ENCODE measurements around the gene NAV2. TPM values are rescaled to one million over a fixed set of nuclear protein-coding genes. Genes with fewer than 3 reads are reported as not detected.

NAV2 gene
- total and polyA plus RNA-seq, 2 donors, result 2.0 to 5.8 TPM

DNA sequence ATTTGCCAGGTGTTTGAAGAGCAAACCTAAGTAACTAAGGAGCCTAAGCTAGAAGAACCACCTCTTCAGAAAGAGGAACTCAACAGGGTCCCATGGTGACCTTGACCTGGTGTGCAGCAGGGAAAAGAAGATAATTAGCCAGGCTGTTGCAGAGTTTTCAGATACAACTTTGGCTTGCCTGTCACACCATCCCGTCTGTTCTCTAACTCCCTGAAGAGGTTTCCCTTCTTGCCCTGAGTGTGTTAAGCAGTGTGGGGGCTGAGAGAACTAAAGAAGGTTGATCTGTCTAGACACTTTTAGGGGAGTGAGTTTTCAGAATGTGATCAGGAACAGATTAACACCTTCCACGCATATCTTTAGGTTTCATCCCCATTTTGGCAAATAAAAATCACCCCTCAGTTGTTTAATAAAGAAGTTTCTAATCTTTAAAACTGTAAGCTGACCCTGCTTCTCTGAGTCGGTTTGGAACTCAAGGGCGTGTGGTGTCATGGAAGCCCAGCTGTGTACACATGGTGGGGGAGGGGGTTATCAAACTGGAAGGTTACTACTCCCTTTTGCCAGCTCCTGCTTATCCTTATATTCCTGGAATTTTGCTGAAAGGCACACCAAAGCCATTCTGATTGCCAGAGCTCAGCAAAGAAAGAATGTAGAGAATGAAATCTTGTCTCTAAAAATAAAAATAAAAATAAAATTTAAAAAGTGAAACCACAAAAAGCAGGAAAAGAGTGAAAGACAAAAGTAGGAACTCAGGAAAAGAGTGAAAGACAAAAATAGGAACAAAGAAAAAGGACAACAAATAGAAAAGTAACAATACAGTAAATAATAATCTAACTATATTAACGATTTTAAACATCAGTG, 377.4 kb downstream of the NAV2 start:
- no peaks in the 10 kb centered on the region for H3K27me3 ChIP-seq (ENCODE audit: control insufficient read depth in 2 of 2, insufficient read depth in 1 of 2, low read length in 1 of 2)
- H3K27ac ChIP-seq (ENCODE audit: low read depth in 1 of 2, low read length in 1 of 2), result no peak overlapping the region
- H3K36me3 ChIP-seq (ENCODE audit: control insufficient read depth in 2 of 2, insufficient read depth in 2 of 2, low read length in 1 of 2), result no peaks in the 10 kb centered on the region
- 45% methylated on average over 5 of the region's 5 CpGs for WGBS
- DNase-seq (ENCODE audit: low read depth in 6 of 9, low spot score in 9 of 9), result no peak
- H3K4me1 ChIP-seq (ENCODE audit: control insufficient read depth in 2 of 2, insufficient read depth in 2 of 2, low read length in 2 of 2), result no peaks in the 10 kb centered on the region
- H3K9me3 ChIP-seq (ENCODE audit: control insufficient read depth in 2 of 2, insufficient read depth in 1 of 2, low read length in 1 of 2), result no peaks in the 10 kb centered on the region
- H3K4me3 ChIP-seq (ENCODE audit: low read length in 2 of 2), result no peak overlapping the region

DNA sequence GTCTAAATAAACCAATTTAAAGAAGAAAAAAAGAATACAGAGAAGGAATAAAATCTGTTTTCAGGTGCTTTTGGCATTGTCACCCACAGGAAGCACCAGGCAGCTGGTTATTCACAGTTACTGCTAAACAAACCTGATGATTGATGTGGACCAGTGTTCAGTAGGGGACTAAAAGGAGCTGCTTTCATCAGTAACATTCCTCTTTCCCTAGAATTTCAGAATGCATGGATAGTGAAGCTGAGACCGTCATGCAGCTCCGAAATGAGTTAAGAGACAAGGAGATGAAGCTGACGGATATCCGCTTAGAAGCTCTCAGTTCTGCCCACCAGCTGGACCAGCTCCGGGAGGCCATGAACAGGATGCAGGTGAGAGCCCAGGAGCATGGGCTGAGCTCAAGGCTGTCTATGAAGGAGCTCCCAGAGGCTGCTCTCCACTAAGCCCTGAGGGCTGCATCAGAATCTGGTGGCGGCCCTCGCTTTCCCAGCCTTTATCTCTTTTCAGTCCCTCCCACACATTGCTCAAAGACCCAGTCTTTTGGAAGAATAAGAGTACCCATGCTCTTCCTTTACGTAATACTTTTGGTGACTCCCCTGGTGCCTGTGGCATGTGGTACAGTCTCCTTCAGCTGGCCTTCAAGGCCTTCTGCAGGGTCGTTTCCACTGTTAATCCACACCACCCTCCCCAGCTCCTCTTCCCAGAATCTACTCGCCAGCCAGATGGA, 378.2 kb downstream of the NAV2 start:
- H3K27me3 ChIP-seq (ENCODE audit: control insufficient read depth in 2 of 2, insufficient read depth in 1 of 2, low read length in 1 of 2), result no peaks in the 10 kb centered on the region
- no peaks in the 10 kb centered on the region for H3K9me3 ChIP-seq (ENCODE audit: control insufficient read depth in 2 of 2, insufficient read depth in 1 of 2, low read length in 1 of 2)
- no peak for DNase-seq (ENCODE audit: low read depth in 6 of 9, low spot score in 9 of 9)
- H3K36me3 ChIP-seq (ENCODE audit: control insufficient read depth in 2 of 2, insufficient read depth in 2 of 2, low read length in 1 of 2), result no peaks in the 10 kb centered on the region
- no peak overlapping the region for H3K27ac ChIP-seq (ENCODE audit: low read depth in 1 of 2, low read length in 1 of 2)
- H3K4me3 ChIP-seq (ENCODE audit: low read length in 2 of 2), result no peak overlapping the region
- 95% methylated on average over 10 of the region's 10 CpGs for WGBS
- H3K4me1 ChIP-seq (ENCODE audit: control insufficient read depth in 2 of 2, insufficient read depth in 2 of 2, low read length in 2 of 2), result no peaks in the 10 kb centered on the region

DNA sequence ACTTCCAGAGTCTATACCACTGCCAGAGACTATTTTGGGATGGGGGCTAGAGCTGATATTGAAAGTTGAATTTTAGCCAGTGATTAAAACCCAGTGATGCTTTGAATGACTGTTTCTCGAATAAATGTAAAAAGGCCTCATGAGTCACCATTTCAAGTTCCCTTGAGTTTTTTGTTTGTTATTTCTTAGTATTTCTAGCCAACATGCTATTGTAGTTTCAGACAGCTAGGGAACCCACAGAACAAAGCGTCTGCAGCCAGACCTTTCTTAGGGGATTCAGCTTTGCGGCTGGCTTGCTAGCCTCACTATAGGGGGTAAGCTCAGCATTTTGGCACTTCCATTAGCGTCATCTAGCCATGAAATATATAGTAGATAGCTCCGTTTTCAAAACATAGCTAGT, 381.1 kb downstream of the NAV2 start:
- no peaks in the 10 kb centered on the region for H3K36me3 ChIP-seq (ENCODE audit: control insufficient read depth in 2 of 2, insufficient read depth in 2 of 2, low read length in 1 of 2)
- H3K27ac ChIP-seq (ENCODE audit: low read depth in 1 of 2, low read length in 1 of 2), result no peak overlapping the region
- H3K4me3 ChIP-seq (ENCODE audit: low read length in 2 of 2), result no peak overlapping the region
- no peaks in the 10 kb centered on the region for H3K27me3 ChIP-seq (ENCODE audit: control insufficient read depth in 2 of 2, insufficient read depth in 1 of 2, low read length in 1 of 2)
- H3K9me3 ChIP-seq (ENCODE audit: control insufficient read depth in 2 of 2, insufficient read depth in 1 of 2, low read length in 1 of 2), result no peaks in the 10 kb centered on the region
- WGBS, result 98% methylated on average over 5 of the region's 5 CpGs
- no peaks in the 10 kb centered on the region for H3K4me1 ChIP-seq (ENCODE audit: control insufficient read depth in 2 of 2, insufficient read depth in 2 of 2, low read length in 2 of 2)
- DNase-seq (ENCODE audit: low read depth in 6 of 9, low spot score in 9 of 9), result no peak

DNA sequence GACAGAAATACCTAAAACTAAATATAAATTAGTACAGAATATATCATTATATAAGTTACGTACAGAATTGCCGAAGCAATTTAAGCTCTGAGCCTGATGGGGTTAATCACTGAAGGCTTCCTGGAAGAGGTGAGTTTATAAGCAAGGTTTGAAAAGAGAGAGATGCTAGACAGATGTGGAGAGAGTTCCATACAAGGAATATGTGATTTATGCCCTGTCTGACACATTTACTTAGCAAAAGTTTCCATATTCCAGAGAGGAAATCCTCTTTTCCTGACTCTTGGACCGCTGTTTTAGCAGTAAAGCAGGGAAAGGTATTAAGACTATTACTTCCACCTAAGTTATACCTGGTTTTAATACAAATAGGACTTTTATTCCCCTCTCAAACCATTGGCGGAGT, 382.6 kb downstream of the NAV2 start:
- Histone ChIP-seq H3K4me1 (ENCODE audit: control insufficient read depth in 2 of 2, insufficient read depth in 2 of 2, low read length in 2 of 2) (no peaks in the 10 kb centered on the region), H3K27ac (ENCODE audit: low read depth in 1 of 2, low read length in 1 of 2) (no peak overlapping the region), H3K36me3 (ENCODE audit: control insufficient read depth in 2 of 2, insufficient read depth in 2 of 2, low read length in 1 of 2) (no peaks in the 10 kb centered on the region), H3K4me3 (ENCODE audit: low read length in 2 of 2) (no peak overlapping the region), H3K9me3 (ENCODE audit: control insufficient read depth in 2 of 2, insufficient read depth in 1 of 2, low read length in 1 of 2) (no peaks in the 10 kb centered on the region), H3K27me3 (ENCODE audit: control insufficient read depth in 2 of 2, insufficient read depth in 1 of 2, low read length in 1 of 2) (no peaks in the 10 kb centered on the region)
- WGBS, result 96% methylated on average over 4 of the region's 4 CpGs
- no peak for DNase-seq (ENCODE audit: low read depth in 6 of 9, low spot score in 9 of 9)

DNA sequence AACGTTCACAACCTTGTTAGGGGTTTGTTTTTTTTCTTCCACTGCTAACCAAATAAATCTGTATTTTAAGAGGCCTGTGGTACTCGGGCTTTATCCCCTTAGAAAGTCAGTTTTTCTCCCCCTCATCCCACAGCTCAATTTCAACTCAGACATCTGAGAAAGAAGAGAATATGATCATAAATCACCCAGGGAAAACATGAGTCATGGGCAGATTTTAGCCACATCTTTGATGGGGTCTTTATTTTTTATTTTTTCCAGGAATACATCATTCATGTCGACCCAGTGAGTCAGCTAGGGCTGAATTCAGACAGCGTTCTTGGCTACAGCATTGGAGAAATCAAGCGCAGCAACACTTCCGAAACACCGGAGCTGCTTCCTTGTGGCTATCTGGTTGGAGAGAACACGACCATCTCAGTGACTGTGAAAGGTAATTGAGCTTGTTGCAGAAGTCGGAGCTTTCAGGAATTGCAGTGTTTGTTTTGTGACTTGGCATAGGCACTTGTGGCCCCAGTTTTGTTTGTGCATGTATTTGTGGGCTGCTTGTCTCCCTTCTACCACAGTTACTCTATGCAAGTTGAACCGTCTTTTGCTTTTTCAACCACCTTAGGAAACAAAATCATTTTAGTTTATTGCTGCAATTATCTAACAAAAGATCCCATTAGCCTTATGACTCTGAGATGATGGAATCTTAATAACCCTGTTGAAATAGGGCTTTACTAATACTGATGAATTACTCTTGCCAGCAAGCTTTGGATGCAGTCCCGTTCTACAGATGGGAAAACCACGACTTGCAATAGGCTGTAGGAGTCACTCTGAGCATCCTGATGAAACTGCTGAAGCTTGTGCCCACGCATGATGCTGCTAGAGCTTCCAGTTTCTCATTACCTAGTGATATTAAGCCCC, 384.9 kb downstream of the NAV2 start:
- no peak overlapping the region for H3K4me3 ChIP-seq (ENCODE audit: low read length in 2 of 2)
- H3K4me1 ChIP-seq (ENCODE audit: control insufficient read depth in 2 of 2, insufficient read depth in 2 of 2, low read length in 2 of 2), result no peaks in the 10 kb centered on the region
- 86% methylated on average over 13 of the region's 13 CpGs for WGBS
- H3K27ac ChIP-seq (ENCODE audit: low read depth in 1 of 2, low read length in 1 of 2), result peak overlapping the region in 1 of 2 donors; percentile 36
- H3K27me3 ChIP-seq (ENCODE audit: control insufficient read depth in 2 of 2, insufficient read depth in 1 of 2, low read length in 1 of 2), result no peaks in the 10 kb centered on the region
- no peak for DNase-seq (ENCODE audit: low read depth in 6 of 9, low spot score in 9 of 9)
- H3K9me3 ChIP-seq (ENCODE audit: control insufficient read depth in 2 of 2, insufficient read depth in 1 of 2, low read length in 1 of 2), result no peaks in the 10 kb centered on the region
- H3K36me3 ChIP-seq (ENCODE audit: control insufficient read depth in 2 of 2, insufficient read depth in 2 of 2, low read length in 1 of 2), result no peaks in the 10 kb centered on the region

DNA sequence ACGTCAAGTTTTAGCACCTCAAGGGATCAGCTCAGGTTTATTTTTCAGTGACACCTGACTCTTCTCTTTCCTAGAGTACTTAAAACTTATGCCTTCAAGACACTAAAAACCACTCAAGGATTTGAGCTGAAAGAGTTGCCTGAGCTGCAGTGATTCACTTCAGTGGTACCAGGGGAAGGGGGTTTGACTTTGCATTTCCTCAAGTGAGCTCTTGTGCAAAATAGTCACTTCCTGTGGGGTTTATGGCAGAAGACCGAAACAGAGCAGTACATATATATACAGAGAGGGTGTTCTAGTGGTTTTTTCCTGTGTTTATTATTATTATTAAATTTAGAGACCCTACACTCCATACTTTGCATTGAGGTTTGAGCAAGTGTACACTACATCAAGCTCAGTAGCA, 386.9 kb downstream of the NAV2 start:
- Histone ChIP-seq H3K9me3 (ENCODE audit: control insufficient read depth in 2 of 2, insufficient read depth in 1 of 2, low read length in 1 of 2) (no peaks in the 10 kb centered on the region), H3K27me3 (ENCODE audit: control insufficient read depth in 2 of 2, insufficient read depth in 1 of 2, low read length in 1 of 2) (no peaks in the 10 kb centered on the region), H3K4me1 (ENCODE audit: control insufficient read depth in 2 of 2, insufficient read depth in 2 of 2, low read length in 2 of 2) (no peaks in the 10 kb centered on the region), H3K36me3 (ENCODE audit: control insufficient read depth in 2 of 2, insufficient read depth in 2 of 2, low read length in 1 of 2) (no peaks in the 10 kb centered on the region), H3K4me3 (ENCODE audit: low read length in 2 of 2) (no peak overlapping the region), H3K27ac (ENCODE audit: low read depth in 1 of 2, low read length in 1 of 2) (no peak overlapping the region)
- peak in 2 of 9 donors; percentile 8 to 22 for DNase-seq (ENCODE audit: low read depth in 6 of 9, low spot score in 9 of 9)
- WGBS, result 50% methylated on average over 2 of the region's 2 CpGs

DNA sequence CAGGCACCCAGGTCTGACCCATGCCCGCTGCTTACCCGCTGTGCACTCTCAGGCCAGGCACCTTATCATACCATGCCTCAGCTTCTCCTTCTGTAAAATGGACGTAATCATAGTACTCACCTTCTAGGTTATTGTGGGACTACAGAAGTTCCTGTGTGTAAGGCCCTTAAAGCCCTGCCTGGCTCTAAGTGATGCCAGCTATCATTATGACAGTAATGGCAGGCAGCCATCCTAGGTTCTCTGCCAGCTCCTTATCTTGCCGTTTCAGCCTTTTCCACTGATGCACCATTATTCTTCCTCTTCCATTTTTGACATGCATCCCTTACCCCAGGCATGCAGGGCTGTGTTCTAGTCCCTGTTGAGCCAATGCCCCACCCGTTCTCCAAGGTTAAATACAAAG, 389.8 kb downstream of the NAV2 start:
- no peaks in the 10 kb centered on the region for H3K9me3 ChIP-seq (ENCODE audit: control insufficient read depth in 2 of 2, insufficient read depth in 1 of 2, low read length in 1 of 2)
- whole genome bisulfite sequencing, result 94% methylated on average over 5 of the region's 5 CpGs
- H3K4me3 ChIP-seq (ENCODE audit: low read length in 2 of 2), result no peak overlapping the region
- no peaks in the 10 kb centered on the region for H3K36me3 ChIP-seq (ENCODE audit: control insufficient read depth in 2 of 2, insufficient read depth in 2 of 2, low read length in 1 of 2)
- H3K27ac ChIP-seq (ENCODE audit: low read depth in 1 of 2, low read length in 1 of 2), result no peak overlapping the region
- H3K4me1 ChIP-seq (ENCODE audit: control insufficient read depth in 2 of 2, insufficient read depth in 2 of 2, low read length in 2 of 2), result no peaks in the 10 kb centered on the region
- H3K27me3 ChIP-seq (ENCODE audit: control insufficient read depth in 2 of 2, insufficient read depth in 1 of 2, low read length in 1 of 2), result no peaks in the 10 kb centered on the region
- DNase-seq (ENCODE audit: low read depth in 6 of 9, low spot score in 9 of 9), result no peak

DNA sequence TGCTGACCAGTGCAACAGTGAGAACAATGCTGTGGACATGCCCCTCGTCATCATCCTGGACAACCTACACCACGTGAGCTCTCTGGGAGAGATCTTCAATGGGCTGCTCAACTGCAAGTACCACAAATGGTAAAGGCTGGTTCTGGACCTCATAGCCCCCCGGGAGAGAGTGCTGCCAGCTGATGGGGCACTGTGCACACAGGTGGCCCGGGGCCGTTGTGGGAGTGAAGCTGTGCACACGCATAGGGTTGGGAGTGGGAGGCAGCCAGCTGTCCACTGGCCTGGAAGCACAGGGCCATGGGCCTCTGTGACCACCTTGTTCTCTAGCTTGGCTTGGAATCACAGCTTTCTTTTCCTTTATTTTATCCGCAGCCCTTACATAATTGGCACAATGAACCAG, 390.6 kb downstream of the NAV2 start:
- Histone ChIP-seq H3K27ac (ENCODE audit: low read depth in 1 of 2, low read length in 1 of 2) (no peak overlapping the region), H3K9me3 (ENCODE audit: control insufficient read depth in 2 of 2, insufficient read depth in 1 of 2, low read length in 1 of 2) (no peaks in the 10 kb centered on the region), H3K4me3 (ENCODE audit: low read length in 2 of 2) (no peak overlapping the region), H3K27me3 (ENCODE audit: control insufficient read depth in 2 of 2, insufficient read depth in 1 of 2, low read length in 1 of 2) (no peaks in the 10 kb centered on the region), H3K36me3 (ENCODE audit: control insufficient read depth in 2 of 2, insufficient read depth in 2 of 2, low read length in 1 of 2) (no peaks in the 10 kb centered on the region), H3K4me1 (ENCODE audit: control insufficient read depth in 2 of 2, insufficient read depth in 2 of 2, low read length in 2 of 2) (no peaks in the 10 kb centered on the region)
- 97% methylated on average over 7 of the region's 7 CpGs for WGBS
- no peak for DNase-seq (ENCODE audit: low read depth in 6 of 9, low spot score in 9 of 9)

DNA sequence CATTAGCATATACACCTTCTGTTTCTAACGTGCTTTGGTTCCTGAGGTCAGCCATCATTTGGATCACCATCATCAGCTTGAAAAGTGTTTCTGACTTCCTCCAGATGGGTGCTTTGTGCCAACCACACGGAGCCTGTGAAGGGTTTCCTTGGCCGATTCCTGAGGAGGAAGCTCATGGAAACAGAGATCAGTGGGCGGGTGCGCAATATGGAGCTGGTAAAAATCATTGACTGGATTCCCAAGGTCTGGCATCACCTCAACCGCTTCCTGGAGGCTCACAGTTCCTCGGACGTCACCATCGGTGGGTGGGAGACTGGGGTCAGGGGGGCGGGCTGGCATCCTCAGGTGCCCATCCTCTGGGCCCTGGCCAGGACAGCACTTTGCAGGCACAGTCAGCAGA, 392.8 kb downstream of the NAV2 start:
- WGBS, result 95% methylated on average over 10 of the region's 10 CpGs
- H3K36me3 ChIP-seq (ENCODE audit: control insufficient read depth in 2 of 2, insufficient read depth in 2 of 2, low read length in 1 of 2), result no peaks in the 10 kb centered on the region
- no peak overlapping the region for H3K4me3 ChIP-seq (ENCODE audit: low read length in 2 of 2)
- H3K27ac ChIP-seq (ENCODE audit: low read depth in 1 of 2, low read length in 1 of 2), result no peak overlapping the region
- no peaks in the 10 kb centered on the region for H3K27me3 ChIP-seq (ENCODE audit: control insufficient read depth in 2 of 2, insufficient read depth in 1 of 2, low read length in 1 of 2)
- H3K9me3 ChIP-seq (ENCODE audit: control insufficient read depth in 2 of 2, insufficient read depth in 1 of 2, low read length in 1 of 2), result no peaks in the 10 kb centered on the region
- H3K4me1 ChIP-seq (ENCODE audit: control insufficient read depth in 2 of 2, insufficient read depth in 2 of 2, low read length in 2 of 2), result no peaks in the 10 kb centered on the region
- no peak for DNase-seq (ENCODE audit: low read depth in 6 of 9, low spot score in 9 of 9)

All from thymus (tissue), 11 donors.